ENCODE data around the gene SRRD. TPM values are rescaled to one million over a fixed set of nuclear protein-coding genes. Genes with fewer than 3 reads are reported as not detected.

The SRRD gene
- total RNA-seq, 1 experiment from 2014 or later: 25.1 TPM

DNA sequence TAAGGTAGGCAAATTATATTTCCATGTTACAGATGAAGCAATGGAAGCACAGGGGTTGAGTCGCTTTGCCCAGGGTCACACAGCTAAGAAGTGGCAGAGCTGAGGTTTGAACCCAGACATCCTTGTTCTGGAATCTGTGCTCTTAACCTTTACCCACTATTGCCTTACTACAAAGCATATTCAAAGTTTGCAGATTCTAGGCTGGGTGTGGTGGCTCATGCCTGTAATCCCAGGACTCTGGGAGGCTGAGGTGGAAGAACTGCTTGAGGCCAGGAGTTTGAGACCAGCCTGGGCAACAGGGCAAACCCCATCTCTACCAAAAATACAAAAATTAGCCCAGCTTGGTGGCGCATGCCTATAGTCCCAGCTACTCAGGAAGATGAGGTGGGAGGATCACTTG is 56.4 kb downstream of the SRRD start:
- Mint-ChIP-seq H3K4me3 (no peak overlapping the region), H3K36me3 (peaks cover 45% of the 10 kb centered on the region), H3K4me1 (0 out of 2 replicates have a peak, but pooled peaks cover 5% of the 10 kb centered on the region), H3K9me3 (no peaks in the 10 kb centered on the region), H3K27ac (no peak overlapping the region), H3K27me3 (ENCODE audit: low read depth) (no peaks in the 10 kb centered on the region)
- no peak for TF ChIP-seq ZNF512 (CRISPR knock-in tag; IDR thresholded peaks at IDR 0.05; ENCODE audit: borderline replicate concordance)
- TF ChIP-seq SOX15 (CRISPR knock-in tag; IDR thresholded peaks at IDR 0.05): no peak
- TF ChIP-seq MLX (CRISPR knock-in tag; IDR thresholded peaks at IDR 0.05): no peak
- no peak for TF ChIP-seq USF2 (CRISPR knock-in tag; IDR thresholded peaks at IDR 0.05)
- no peak for TF ChIP-seq NFYB (CRISPR knock-in tag; conservative IDR thresholded peaks at IDR 0.05; ENCODE audit: low read depth)
- no peak for TF ChIP-seq USF1 (CRISPR knock-in tag; IDR thresholded peaks at IDR 0.05)
- TF ChIP-seq NR3C1 (CRISPR knock-in tag; conservative IDR thresholded peaks at IDR 0.05; ENCODE audit: low read depth): no peak
- TF ChIP-seq GRHL2 (CRISPR knock-in tag; IDR thresholded peaks at IDR 0.05; ENCODE audit: insufficient replicate concordance, severe bottlenecking): no peak
- no peak for TF ChIP-seq SMAD3 (CRISPR knock-in tag; IDR thresholded peaks at IDR 0.05; ENCODE audit: borderline replicate concordance)
- TF ChIP-seq SMAD4 (CRISPR knock-in tag; IDR thresholded peaks at IDR 0.05): no peak
- TF ChIP-seq CREM (CRISPR knock-in tag; IDR thresholded peaks at IDR 0.05): no peak
- no peak for TF ChIP-seq ESRRA (CRISPR knock-in tag; IDR thresholded peaks at IDR 0.05; ENCODE audit: borderline replicate concordance)
- no peak for TF ChIP-seq ATF1 (CRISPR knock-in tag; IDR thresholded peaks at IDR 0.05)
- TF ChIP-seq, protein P1, sequence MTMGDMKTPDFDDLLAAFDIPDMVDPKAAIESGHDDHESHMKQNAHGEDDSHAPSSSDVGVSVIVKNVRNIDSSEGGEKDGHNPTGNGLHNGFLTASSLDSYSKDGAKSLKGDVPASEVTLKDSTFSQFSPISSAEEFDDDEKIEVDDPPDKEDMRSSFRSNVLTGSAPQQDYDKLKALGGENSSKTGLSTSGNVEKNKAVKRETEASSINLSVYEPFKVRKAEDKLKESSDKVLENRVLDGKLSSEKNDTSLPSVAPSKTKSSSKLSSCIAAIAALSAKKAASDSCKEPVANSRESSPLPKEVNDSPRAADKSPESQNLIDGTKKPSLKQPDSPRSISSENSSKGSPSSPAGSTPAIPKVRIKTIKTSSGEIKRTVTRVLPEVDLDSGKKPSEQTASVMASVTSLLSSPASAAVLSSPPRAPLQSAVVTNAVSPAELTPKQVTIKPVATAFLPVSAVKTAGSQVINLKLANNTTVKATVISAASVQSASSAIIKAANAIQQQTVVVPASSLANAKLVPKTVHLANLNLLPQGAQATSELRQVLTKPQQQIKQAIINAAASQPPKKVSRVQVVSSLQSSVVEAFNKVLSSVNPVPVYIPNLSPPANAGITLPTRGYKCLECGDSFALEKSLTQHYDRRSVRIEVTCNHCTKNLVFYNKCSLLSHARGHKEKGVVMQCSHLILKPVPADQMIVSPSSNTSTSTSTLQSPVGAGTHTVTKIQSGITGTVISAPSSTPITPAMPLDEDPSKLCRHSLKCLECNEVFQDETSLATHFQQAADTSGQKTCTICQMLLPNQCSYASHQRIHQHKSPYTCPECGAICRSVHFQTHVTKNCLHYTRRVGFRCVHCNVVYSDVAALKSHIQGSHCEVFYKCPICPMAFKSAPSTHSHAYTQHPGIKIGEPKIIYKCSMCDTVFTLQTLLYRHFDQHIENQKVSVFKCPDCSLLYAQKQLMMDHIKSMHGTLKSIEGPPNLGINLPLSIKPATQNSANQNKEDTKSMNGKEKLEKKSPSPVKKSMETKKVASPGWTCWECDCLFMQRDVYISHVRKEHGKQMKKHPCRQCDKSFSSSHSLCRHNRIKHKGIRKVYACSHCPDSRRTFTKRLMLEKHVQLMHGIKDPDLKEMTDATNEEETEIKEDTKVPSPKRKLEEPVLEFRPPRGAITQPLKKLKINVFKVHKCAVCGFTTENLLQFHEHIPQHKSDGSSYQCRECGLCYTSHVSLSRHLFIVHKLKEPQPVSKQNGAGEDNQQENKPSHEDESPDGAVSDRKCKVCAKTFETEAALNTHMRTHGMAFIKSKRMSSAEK (CRISPR knock-in tag; IDR thresholded peaks at IDR 0.05; ENCODE audit: borderline replicate concordance): no peak
- TF ChIP-seq, protein P2, sequence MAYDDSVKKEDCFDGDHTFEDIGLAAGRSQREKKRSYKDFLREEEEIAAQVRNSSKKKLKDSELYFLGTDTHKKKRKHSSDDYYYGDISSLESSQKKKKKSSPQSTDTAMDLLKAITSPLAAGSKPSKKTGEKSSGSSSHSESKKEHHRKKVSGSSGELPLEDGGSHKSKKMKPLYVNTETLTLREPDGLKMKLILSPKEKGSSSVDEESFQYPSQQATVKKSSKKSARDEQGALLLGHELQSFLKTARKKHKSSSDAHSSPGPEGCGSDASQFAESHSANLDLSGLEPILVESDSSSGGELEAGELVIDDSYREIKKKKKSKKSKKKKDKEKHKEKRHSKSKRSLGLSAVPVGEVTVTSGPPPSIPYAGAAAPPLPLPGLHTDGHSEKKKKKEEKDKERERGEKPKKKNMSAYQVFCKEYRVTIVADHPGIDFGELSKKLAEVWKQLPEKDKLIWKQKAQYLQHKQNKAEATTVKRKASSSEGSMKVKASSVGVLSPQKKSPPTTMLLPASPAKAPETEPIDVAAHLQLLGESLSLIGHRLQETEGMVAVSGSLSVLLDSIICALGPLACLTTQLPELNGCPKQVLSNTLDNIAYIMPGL (CRISPR knock-in tag; IDR thresholded peaks at IDR 0.05): no peak
- TF ChIP-seq ZNF219 (CRISPR knock-in tag; IDR thresholded peaks at IDR 0.05; ENCODE audit: borderline replicate concordance): no peak
- TF ChIP-seq ZNF671 (CRISPR knock-in tag; IDR thresholded peaks at IDR 0.05): no peak
- TF ChIP-seq GTF2I (CRISPR knock-in tag; conservative IDR thresholded peaks at IDR 0.05): no peak
- TF ChIP-seq ZNF138 (CRISPR knock-in tag; conservative IDR thresholded peaks at IDR 0.05): no peak
- ChIA-PET POLR2A (no interaction called here), CTCF (no interaction called here)
- DNase-seq (ENCODE audit: low spot score) (no peak), ATAC-seq (no peak)
